Raji (cell line): Measurements from ENCODE around the gene TMPRSS5.

ENCODE experiments used
- POLR2A ChIP-seq: IDR thresholded peaks from 2 replicates; pipeline ENCODE4 v1.6.1; 2011; ENCODE audit warnings: low read depth, low read length, control low read depth; ENCODE audit not compliant: insufficient read depth

TMPRSS5 gene

DNA sequence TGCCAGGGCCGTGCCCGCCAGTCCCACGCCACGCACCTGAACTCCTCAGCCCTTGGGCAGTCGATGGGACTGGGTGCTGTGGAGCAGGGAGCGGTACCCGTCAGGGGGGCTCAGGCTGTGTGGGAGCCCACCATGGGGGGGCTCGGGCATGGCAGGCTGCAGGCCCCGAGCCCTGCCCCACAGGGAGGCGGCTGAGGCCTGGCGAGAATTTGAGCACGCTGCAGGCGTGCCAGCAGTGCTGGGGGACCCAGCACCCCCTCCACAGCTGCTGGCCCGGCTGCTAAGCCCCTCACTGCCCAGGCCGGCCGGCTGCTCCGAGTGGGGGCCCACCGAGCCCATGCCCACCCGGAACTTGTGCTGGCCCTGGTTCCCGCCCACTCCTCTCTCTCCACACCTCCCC, 56.8 kb downstream of the TMPRSS5 start:
- TF ChIP-seq POLR2A, result no peak

DNA sequence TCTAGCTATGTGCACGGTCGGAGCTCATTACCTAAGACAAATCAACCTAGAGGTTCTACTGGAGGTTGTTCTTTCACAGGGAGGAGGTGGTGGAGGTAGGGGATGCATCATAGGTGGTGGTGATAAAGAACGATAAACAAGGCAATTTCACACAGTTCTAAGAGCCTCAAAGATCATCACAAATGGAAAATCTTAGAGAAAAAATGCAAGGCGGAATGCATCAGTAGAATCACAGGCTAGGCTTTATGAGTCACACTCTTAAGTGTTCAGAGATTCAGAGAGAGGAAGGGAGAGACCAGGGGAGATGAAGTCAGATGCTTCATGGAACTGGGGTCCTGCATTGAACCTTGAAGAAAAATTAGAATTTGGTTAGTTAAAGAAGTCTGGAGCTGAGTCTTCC, 58.3 kb downstream of the TMPRSS5 start:
- no peak for TF ChIP-seq POLR2A

DNA sequence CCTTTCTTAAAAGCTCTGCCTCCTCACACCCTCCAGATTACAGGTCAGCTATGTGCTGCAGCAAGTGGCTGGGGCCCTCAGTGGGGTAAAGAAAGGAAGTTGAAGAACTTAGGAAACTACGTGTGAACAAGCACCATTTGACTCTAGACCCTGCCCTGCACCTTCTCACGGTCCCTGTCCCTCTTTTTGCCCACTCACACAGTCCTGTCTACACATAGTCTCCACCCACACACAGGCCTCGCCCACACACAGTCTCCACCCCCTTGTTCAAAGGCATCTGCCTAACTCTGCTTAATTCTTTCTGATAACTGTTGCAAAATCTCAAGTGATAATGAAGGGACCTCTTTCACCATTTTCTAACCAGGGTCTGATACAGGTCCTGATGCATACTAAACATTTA, 59.0 kb downstream of the TMPRSS5 start:
- no peak for TF ChIP-seq POLR2A

DNA sequence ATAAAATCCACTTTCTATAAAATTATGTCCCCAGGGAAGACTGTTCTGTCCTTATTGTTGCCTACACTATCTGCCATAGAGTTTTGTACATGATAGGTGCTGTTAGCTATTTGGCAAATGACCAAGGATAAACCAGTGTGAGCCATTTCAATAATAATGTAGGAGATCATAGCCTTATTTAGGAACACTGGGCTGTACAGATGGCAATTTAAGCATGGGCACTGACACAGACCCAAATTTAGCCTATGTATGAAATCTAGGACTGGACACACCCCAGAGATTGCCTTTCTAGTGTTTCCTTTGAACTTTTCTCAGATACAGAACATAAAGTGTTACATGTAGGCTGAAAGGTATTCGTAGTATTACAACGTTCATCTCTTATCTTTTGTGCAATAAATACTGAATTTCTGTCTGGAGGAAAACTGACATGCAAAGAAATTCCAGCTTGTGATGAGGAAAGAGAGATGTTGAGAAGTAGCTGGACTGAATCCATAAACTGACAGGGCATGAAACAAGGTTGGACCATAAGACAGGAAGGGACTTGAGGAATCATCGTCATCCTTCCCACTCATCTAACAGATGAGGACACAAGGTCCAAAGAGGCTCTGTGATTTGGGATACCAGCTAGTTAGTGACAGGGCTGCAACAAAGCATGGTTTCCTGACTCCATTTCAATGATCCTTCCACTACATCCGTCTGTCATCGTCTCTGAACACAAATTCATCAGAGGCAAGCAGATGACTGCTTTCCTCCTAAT, 60.3 kb downstream of the TMPRSS5 start:
- TF ChIP-seq POLR2A, result no peak

DNA sequence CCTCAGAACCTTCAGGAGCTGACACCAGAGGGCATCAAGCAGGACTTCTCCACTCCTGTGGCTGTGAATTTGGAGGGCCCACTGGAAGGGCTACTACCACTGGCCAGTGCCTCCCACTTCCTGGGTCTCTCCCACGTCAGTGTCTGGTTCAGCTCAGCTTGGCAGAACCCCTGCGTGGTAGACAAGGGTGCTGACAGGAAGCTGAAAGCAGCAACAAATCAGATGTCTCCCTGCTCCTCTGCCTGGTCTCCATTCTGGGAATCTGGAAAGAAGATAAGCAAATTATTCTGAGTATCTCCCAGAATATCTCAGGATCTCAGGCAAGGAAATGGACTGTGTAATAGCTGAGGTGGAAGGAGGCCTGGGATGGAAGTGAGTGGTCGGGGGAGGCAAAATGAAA, 61.5 kb downstream of the TMPRSS5 start:
- no peak for TF ChIP-seq POLR2A

GRCh38 chr11:113643701-113644100, 62.4 kb downstream of the TMPRSS5 start:
- no peak for TF ChIP-seq POLR2A

DNA sequence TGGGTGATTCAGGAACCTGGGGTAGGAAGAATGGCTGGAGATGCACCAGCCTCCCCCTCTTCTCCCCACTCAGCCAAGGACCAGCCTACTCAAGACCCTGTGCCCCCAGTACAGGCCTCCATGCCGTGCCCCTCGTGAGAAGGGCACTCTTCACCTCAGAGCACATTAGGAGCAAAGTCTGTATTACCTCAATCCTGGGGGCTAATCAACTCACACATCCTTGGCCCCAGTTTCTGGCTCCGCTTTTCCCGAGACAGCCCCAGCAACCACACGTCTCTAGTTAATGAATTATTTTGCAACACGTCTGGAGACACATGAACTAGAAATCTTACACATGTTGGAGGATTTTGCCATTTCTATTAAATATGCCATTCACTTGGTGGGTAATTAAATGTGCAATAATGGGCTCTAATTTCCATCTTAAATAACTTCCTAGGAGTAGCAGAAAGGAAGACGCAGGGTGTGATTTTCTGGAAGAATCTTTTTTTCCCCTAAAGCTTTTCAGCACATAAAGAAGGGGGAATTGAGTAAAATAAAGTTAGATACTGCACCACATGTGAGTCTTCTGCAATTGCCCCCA, 63.0 kb downstream of the TMPRSS5 start:
- TF ChIP-seq POLR2A, result no peak

DNA sequence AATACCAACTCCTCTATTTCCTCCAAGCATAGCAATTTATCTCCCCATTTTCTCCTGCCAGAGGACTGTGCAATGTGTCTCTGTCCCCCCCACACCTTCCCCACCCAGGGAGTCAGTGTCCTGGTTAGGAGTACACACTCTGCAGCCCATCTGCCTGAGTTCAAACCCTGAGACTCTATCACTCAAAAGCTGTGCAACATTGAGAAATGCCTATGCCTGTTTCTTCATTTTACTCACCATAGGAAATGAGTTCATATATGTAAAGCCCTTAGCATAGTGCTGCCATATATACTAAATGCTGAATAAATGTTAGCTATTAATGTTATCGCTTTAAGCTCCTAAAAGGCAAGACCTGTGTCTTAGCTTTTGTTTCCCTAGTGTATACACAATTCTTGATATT, 64.0 kb downstream of the TMPRSS5 start:
- no peak for TF ChIP-seq POLR2A

GRCh38 chr11:113638376-113638775, 67.7 kb downstream of the TMPRSS5 start:
- no peak for TF ChIP-seq POLR2A

DNA sequence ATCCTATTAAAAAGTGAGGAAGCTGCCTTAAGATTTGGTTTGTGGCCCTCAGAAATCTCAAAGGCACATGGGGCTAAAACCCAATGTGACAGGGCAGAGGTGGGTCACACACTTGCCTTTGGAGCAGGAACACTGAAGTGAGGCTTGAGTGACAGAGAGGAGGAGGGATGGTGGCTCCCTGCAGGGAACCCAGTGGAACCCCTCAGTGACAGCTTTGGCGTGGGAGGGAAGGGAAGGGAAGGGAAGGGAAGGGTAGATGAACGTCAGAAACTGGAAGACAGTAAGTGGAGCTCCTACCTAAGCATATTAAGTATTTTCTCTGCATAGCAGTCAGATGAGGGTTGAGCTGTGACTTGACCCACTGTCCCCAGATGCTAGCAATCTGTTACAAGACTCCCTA, 68.5 kb downstream of the TMPRSS5 start:
- TF ChIP-seq POLR2A, result no peak
